Measurements from ENCODE around the gene NLK.

GRCh38 chr17:28173031-28173561 is 130.6 kb downstream of the NLK start:
- TF ChIP-seq, protein P1, sequence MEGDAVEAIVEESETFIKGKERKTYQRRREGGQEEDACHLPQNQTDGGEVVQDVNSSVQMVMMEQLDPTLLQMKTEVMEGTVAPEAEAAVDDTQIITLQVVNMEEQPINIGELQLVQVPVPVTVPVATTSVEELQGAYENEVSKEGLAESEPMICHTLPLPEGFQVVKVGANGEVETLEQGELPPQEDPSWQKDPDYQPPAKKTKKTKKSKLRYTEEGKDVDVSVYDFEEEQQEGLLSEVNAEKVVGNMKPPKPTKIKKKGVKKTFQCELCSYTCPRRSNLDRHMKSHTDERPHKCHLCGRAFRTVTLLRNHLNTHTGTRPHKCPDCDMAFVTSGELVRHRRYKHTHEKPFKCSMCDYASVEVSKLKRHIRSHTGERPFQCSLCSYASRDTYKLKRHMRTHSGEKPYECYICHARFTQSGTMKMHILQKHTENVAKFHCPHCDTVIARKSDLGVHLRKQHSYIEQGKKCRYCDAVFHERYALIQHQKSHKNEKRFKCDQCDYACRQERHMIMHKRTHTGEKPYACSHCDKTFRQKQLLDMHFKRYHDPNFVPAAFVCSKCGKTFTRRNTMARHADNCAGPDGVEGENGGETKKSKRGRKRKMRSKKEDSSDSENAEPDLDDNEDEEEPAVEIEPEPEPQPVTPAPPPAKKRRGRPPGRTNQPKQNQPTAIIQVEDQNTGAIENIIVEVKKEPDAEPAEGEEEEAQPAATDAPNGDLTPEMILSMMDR (conservative IDR thresholded peaks at IDR 0.05 in 1 of 2, IDR thresholded peaks at IDR 0.05 in 1 of 2; ENCODE audit: extremely low read depth in 1 of 2, insufficient read depth in 1 of 2, low read depth in 1 of 2, low read length in 2 of 2): no peak
- no peak for TF ChIP-seq EZH2 (IDR thresholded peaks at IDR 0.05; ENCODE audit: borderline replicate concordance, low read length)

Measured in mammary epithelial cell (primary cell).